IPS-18a (cell line): ENCODE data around the gene LBHD1.

Experiments
- H3K27ac ChIP-seq: one replicate; pipeline ENCODE4 v1.5.1; 2013; ENCODE audit warnings: low read length
- H3K27me3 ChIP-seq: one replicate; pipeline ENCODE4 v1.6.1; 2013; ENCODE audit warnings: mild to moderate bottlenecking, low read length; ENCODE audit not compliant: control insufficient read depth, insufficient read depth
- H3K36me3 ChIP-seq: one replicate; pipeline ENCODE4 v1.6.1; 2013; ENCODE audit warnings: low read depth, low read length; ENCODE audit not compliant: control insufficient read depth
- H3K4me1 ChIP-seq: one replicate; pipeline ENCODE4 v1.6.1; 2013; ENCODE audit warnings: low read depth, low read length; ENCODE audit not compliant: control insufficient read depth
- H3K4me3 ChIP-seq: one replicate; pipeline ENCODE4 v1.5.1; 2013; ENCODE audit warnings: low read length
- H3K9ac ChIP-seq: one replicate; pipeline ENCODE4 v1.6.1; 2013; ENCODE audit warnings: mild to moderate bottlenecking, low read length, moderate library complexity
- H3K9me3 ChIP-seq: one replicate; pipeline ENCODE4 v1.6.1; 2013; ENCODE audit warnings: low read depth, low read length; ENCODE audit not compliant: control insufficient read depth

The LBHD1 gene

GRCh38 chr11:62671608-62672389, at the start of gene LBHD1, which contains the start of gene UQCC3:
Gene LBHD1, minus strand, starts transcription at chr11:62672267. Its CDS starts 2,236 bp downstream, at chr11:62670031.
Gene UQCC3, plus strand, starts transcription at chr11:62671673. Its CDS starts 73 bp downstream, at chr11:62671746.
- Histone ChIP-seq H3K4me1 (peaks cover 7% of the 10 kb centered on the region), H3K4me3 (peak within 1 kb of the TSS; percentile 80), H3K27ac (peak within 1 kb of the TSS; percentile 70), H3K27me3 (no peaks in the 10 kb centered on the region), H3K36me3 (peaks cover 18% of the 10 kb centered on the region), H3K9ac (peak within 1 kb of the TSS; percentile 78), H3K9me3 (no peaks in the 10 kb centered on the region)

GRCh38 chr11:62719302-62719978, 47.4 kb upstream of the LBHD1 start:
- Histone ChIP-seq H3K9me3 (no peaks in the 10 kb centered on the region), H3K4me1 (peaks cover 6% of the 10 kb centered on the region), H3K27ac (no peak overlapping the region), H3K36me3 (peaks cover 96% of the 10 kb centered on the region), H3K9ac (no peak overlapping the region), H3K4me3 (no peak overlapping the region), H3K27me3 (no peaks in the 10 kb centered on the region)

GRCh38 chr11:62716816-62717215, 44.7 kb upstream of the LBHD1 start:
- Histone ChIP-seq H3K27ac (no peak overlapping the region), H3K36me3 (peaks cover 91% of the 10 kb centered on the region), H3K9ac (no peak overlapping the region)

GRCh38 chr11:62716206-62716605, 44.1 kb upstream of the LBHD1 start:
- Histone ChIP-seq H3K9me3 (no peaks in the 10 kb centered on the region), H3K9ac (no peak overlapping the region), H3K4me1 (peaks cover 8% of the 10 kb centered on the region), H3K27me3 (no peaks in the 10 kb centered on the region), H3K36me3 (peaks cover 89% of the 10 kb centered on the region), H3K27ac (no peak overlapping the region), H3K4me3 (no peak overlapping the region)

More at GRCh38 chr11:62716816-62717215, 44.7 kb upstream of the LBHD1 start:
- no peaks in the 10 kb centered on the region for H3K27me3 ChIP-seq
- no peak overlapping the region for H3K4me3 ChIP-seq
- H3K9me3 ChIP-seq = no peaks in the 10 kb centered on the region
- H3K4me1 ChIP-seq = peaks cover 8% of the 10 kb centered on the region

GRCh38 chr11:62715150-62716130, 43.4 kb upstream of the LBHD1 start:
- Histone ChIP-seq H3K27me3 (no peaks in the 10 kb centered on the region), H3K36me3 (peaks cover 86% of the 10 kb centered on the region), H3K9ac (no peak overlapping the region), H3K9me3 (no peaks in the 10 kb centered on the region), H3K4me3 (no peak overlapping the region), H3K4me1 (peaks cover 10% of the 10 kb centered on the region), H3K27ac (no peak overlapping the region)

- Histone ChIP-seq H3K9ac (no peak overlapping the region), H3K27me3 (no peaks in the 10 kb centered on the region), H3K36me3 (peaks cover 68% of the 10 kb centered on the region), H3K4me3 (no peak overlapping the region), H3K9me3 (no peaks in the 10 kb centered on the region), H3K4me1 (peaks cover 22% of the 10 kb centered on the region), H3K27ac (no peak overlapping the region)
Measured at GRCh38 chr11:62713343-62713742, 41.3 kb upstream of the LBHD1 start.

- Histone ChIP-seq H3K4me3 (no peak overlapping the region), H3K27ac (no peak overlapping the region), H3K27me3 (no peaks in the 10 kb centered on the region), H3K9ac (no peak overlapping the region), H3K4me1 (peaks cover 25% of the 10 kb centered on the region), H3K36me3 (peaks cover 63% of the 10 kb centered on the region), H3K9me3 (no peaks in the 10 kb centered on the region)
Measured at GRCh38 chr11:62712861-62713260, 40.8 kb upstream of the LBHD1 start.

- H3K9ac ChIP-seq = no peak overlapping the region
- no peak overlapping the region for H3K4me3 ChIP-seq
- peaks cover 58% of the 10 kb centered on the region for H3K36me3 ChIP-seq
- no peaks in the 10 kb centered on the region for H3K9me3 ChIP-seq
- H3K4me1 ChIP-seq = peaks cover 28% of the 10 kb centered on the region
- no peaks in the 10 kb centered on the region for H3K27me3 ChIP-seq
- no peak overlapping the region for H3K27ac ChIP-seq
Measured at GRCh38 chr11:62712276-62712812, 40.3 kb upstream of the LBHD1 start.

GRCh38 chr11:62710001-62710345, 37.9 kb upstream of the LBHD1 start:
- Histone ChIP-seq H3K4me1 (peaks cover 30% of the 10 kb centered on the region), H3K9me3 (no peaks in the 10 kb centered on the region), H3K4me3 (peak overlapping the region; percentile 94), H3K36me3 (peaks cover 36% of the 10 kb centered on the region), H3K9ac (peak overlapping the region; percentile 95), H3K27ac (peak overlapping the region; percentile 88), H3K27me3 (no peaks in the 10 kb centered on the region)

- H3K4me1 ChIP-seq = peaks cover 29% of the 10 kb centered on the region
- H3K27ac ChIP-seq = peak overlapping the region; percentile 89
- H3K9ac ChIP-seq = peak overlapping the region; percentile 95
Measured at GRCh38 chr11:62709247-62710000, 37.4 kb upstream of the LBHD1 start.

More at GRCh38 chr11:62709247-62710000, 37.4 kb upstream of the LBHD1 start:
- Histone ChIP-seq H3K4me3 (peak overlapping the region; percentile 94), H3K9me3 (no peaks in the 10 kb centered on the region), H3K27me3 (no peaks in the 10 kb centered on the region), H3K36me3 (peaks cover 31% of the 10 kb centered on the region)
